H9 (cell line): ENCODE measurements around the gene STX8. TPM values are rescaled to one million over a fixed set of nuclear protein-coding genes. Genes with fewer than 3 reads are reported as not detected.

ENCODE experiments used
- DNase-seq: peaks from one replicate; pipeline ENCODE4 v3.0.0-alpha.2; 2017
- H2AFZ ChIP-seq: one replicate; pipeline ENCODE4 v1.6.1; 2013; ENCODE audit warnings: mild to moderate bottlenecking, low read length, control low read depth, moderate library complexity
- H2AK5ac ChIP-seq: 2 replicates; pipeline ENCODE4 v1.6.1; 2013; ENCODE audit warnings: low read length, control low read depth, mixed read lengths; ENCODE audit not compliant: insufficient read length
- H2BK120ac ChIP-seq: one replicate; pipeline ENCODE4 v1.6.1; 2013; ENCODE audit warnings: low read depth, mild to moderate bottlenecking, low read length, control low read depth, inconsistent platforms; ENCODE audit not compliant: poor library complexity, severe bottlenecking
- H2BK12ac ChIP-seq: 2 replicates; pipeline ENCODE4 v1.6.1; 2013; ENCODE audit warnings: low read length, control low read depth, mixed read lengths, low read depth; ENCODE audit not compliant: insufficient read length
- H2BK15ac ChIP-seq: 2 replicates; pipeline ENCODE4 v1.6.1; 2013; ENCODE audit warnings: low read depth, low read length, control low read depth
- H2BK20ac ChIP-seq: one replicate; pipeline ENCODE4 v1.6.1; 2013; ENCODE audit warnings: low read depth, mild to moderate bottlenecking, low read length, control low read depth, inconsistent platforms; ENCODE audit not compliant: poor library complexity, severe bottlenecking
- H2BK5ac ChIP-seq: 2 replicates; pipeline ENCODE4 v1.6.1; 2013; ENCODE audit warnings: low read length, control low read depth, mixed read lengths; ENCODE audit not compliant: insufficient read length
- H3K14ac ChIP-seq: 2 replicates; pipeline ENCODE4 v1.6.1; 2013; ENCODE audit warnings: low read length, control low read depth; ENCODE audit not compliant: insufficient read depth
- H3K18ac ChIP-seq: 2 replicates; pipeline ENCODE4 v1.6.1; 2013; ENCODE audit warnings: low read depth, mild to moderate bottlenecking, mixed read lengths, low read length, control low read depth; ENCODE audit not compliant: insufficient read length
- H3K23ac ChIP-seq: 2 replicates; pipeline ENCODE4 v1.6.1; 2013; ENCODE audit warnings: low read length, control low read depth, mixed read lengths, low read depth; ENCODE audit not compliant: insufficient read length
- H3K23me2 ChIP-seq: 2 replicates; pipeline ENCODE4 v1.6.1; 2013; ENCODE audit warnings: low read depth, mild to moderate bottlenecking, mixed read lengths, low read length, control low read depth; ENCODE audit not compliant: insufficient read length, poor library complexity, severe bottlenecking
- H3K27ac ChIP-seq: 2 replicates; pipeline ENCODE4 v1.5.1; 2013; ENCODE audit warnings: low read length, control low read depth, mixed read lengths, low read depth; ENCODE audit not compliant: insufficient read length
- H3K27me3 ChIP-seq: 2 replicates; pipeline ENCODE4 v1.6.1; 2013; ENCODE audit warnings: low read length, control low read depth, inconsistent platforms; ENCODE audit not compliant: insufficient read depth
- H3K4ac ChIP-seq: 2 replicates; pipeline ENCODE4 v1.6.1; 2013; ENCODE audit warnings: low read depth, mild to moderate bottlenecking, control low read depth, inconsistent platforms, low read length, moderate library complexity
- H3K4me1 ChIP-seq: 2 replicates; pipeline ENCODE4 v1.6.1; 2013; ENCODE audit warnings: low read length, control low read depth, inconsistent platforms; ENCODE audit not compliant: insufficient read depth
- H3K4me2 ChIP-seq: 2 replicates; pipeline ENCODE4 v1.6.1; 2013; ENCODE audit warnings: low read length, control low read depth, mixed read lengths; ENCODE audit not compliant: insufficient read length, insufficient read depth
- H3K56ac ChIP-seq: 2 replicates; pipeline ENCODE4 v1.6.1; 2013; ENCODE audit warnings: low read depth, mild to moderate bottlenecking, mixed read lengths, low read length, control low read depth; ENCODE audit not compliant: insufficient read length
- H3K79me1 ChIP-seq: 2 replicates; pipeline ENCODE4 v1.6.1; 2013; ENCODE audit warnings: low read depth, mild to moderate bottlenecking, moderate library complexity, low read length, control low read depth, inconsistent platforms; ENCODE audit not compliant: insufficient read depth, poor library complexity, severe bottlenecking
- H3K79me2 ChIP-seq: 2 replicates; pipeline ENCODE4 v1.6.1; 2013; ENCODE audit warnings: low read length, control low read depth, inconsistent platforms; ENCODE audit not compliant: insufficient read depth
- H3K9ac ChIP-seq: 2 replicates; pipeline ENCODE4 v1.6.1; 2013; ENCODE audit warnings: low read length, control low read depth, mixed read lengths; ENCODE audit not compliant: insufficient read length; ENCODE audit errors: extremely low read depth
- H3K9me3 ChIP-seq: one replicate; pipeline ENCODE4 v1.6.1; 2013; ENCODE audit warnings: low read depth, low read length, inconsistent platforms; ENCODE audit not compliant: control insufficient read depth
- H3T11ph ChIP-seq: one replicate; pipeline ENCODE4 v1.6.1; 2013; ENCODE audit warnings: mild to moderate bottlenecking, low read length, control low read depth, inconsistent platforms
- H4K20me1 ChIP-seq: one replicate; pipeline ENCODE4 v1.6.1; 2013; ENCODE audit not compliant: control insufficient read depth, insufficient read length, insufficient read depth
- H4K5ac ChIP-seq: 2 replicates; pipeline ENCODE4 v1.6.1; 2013; ENCODE audit warnings: low read depth, mild to moderate bottlenecking, mixed read lengths, low read length, control low read depth; ENCODE audit not compliant: insufficient read length
- H4K8ac ChIP-seq: replicated peaks from 2 replicates; pipeline ENCODE4 v1.6.1; 2013; ENCODE audit warnings: low read length, control low read depth, mixed read lengths, low read depth; ENCODE audit not compliant: insufficient read length
- H4K91ac ChIP-seq: 2 replicates; pipeline ENCODE4 v1.6.1; 2013; ENCODE audit warnings: low read depth, mild to moderate bottlenecking, moderate library complexity, mixed read lengths, low read length, control low read depth; ENCODE audit not compliant: insufficient read length
- H3K27ac Mint-ChIP-seq, 3 experiments: 2 replicates in 2 of 3; 3 replicates in 1 of 3; pipeline ENCODE4 v1.8.0; 2020 to 2021; ENCODE audit warnings: mixed read lengths in 3 of 3, mild to moderate bottlenecking in 1 of 3, moderate library complexity in 1 of 3
- H3K27me3 Mint-ChIP-seq: 2 replicates; pipeline ENCODE4 v1.8.0; 2021; ENCODE audit warnings: low read depth, mild to moderate bottlenecking, moderate library complexity, mixed read lengths
- H3K36me3 Mint-ChIP-seq, 3 experiments: 2 replicates in 2 of 3; 3 replicates in 1 of 3; pipeline ENCODE4 v1.8.0; 2020 to 2021; ENCODE audit warnings: low read depth in 3 of 3, mixed read lengths in 3 of 3; ENCODE audit not compliant: insufficient read depth in 1 of 3
- H3K4me1 Mint-ChIP-seq, 2 experiments: 2 replicates each; pipeline ENCODE4 v1.8.0; 2020; ENCODE audit warnings: mixed read lengths in 2 of 2
- H3K4me3 Mint-ChIP-seq, 2 experiments: 2 replicates in 1 of 2; 3 replicates in 1 of 2; pipeline ENCODE4 v1.8.0; 2020 to 2021; ENCODE audit warnings: mild to moderate bottlenecking in 2 of 2, mixed read lengths in 2 of 2, moderate library complexity in 1 of 2
- H3K9me3 Mint-ChIP-seq, 2 experiments: 2 replicates in 1 of 2; 3 replicates in 1 of 2; pipeline ENCODE4 v1.8.0; 2020; ENCODE audit warnings: mild to moderate bottlenecking in 2 of 2, mixed read lengths in 2 of 2, moderate library complexity in 1 of 2
- CTCF ChIP-seq: fragments of 200-600 bp; sonication (generic); conservative IDR thresholded peaks from 3 replicates; pipeline ENCODE4 v1.8.0; 2021; ENCODE audit warnings: antibody characterized with exemption, mild to moderate bottlenecking
- WGBS: extraction: QIAGEN DNeasy Blood & Tissue Kit; methylation state at CpG from one replicate; pipeline ENCODE4 v1.1.7; 2013; ENCODE audit warnings: missing lambda C conversion rate, low lambda C conversion rate, mixed read lengths; ENCODE audit not compliant: insufficient read length; ENCODE audit errors: extremely low coverage; 5-methylcytosine and 5-hydroxymethylcytosine counted together
- total RNA-seq: library from RNA; stranded (reverse); gene quantifications from 2 replicates; pipeline ENCODE4 v1.2.1, GENCODE V29; 2021

Gene STX8
- total RNA-seq, 1 experiment from 2014 or later = 55.1 TPM

GRCh38 chr17:9549215-9549614 is 26.4 kb downstream of the STX8 start:
- Histone ChIP-seq H3K27ac (no peak overlapping the region), H3K4me1 (no peaks in the 10 kb centered on the region), H2BK20ac (no peak overlapping the region), H3K18ac (no peak overlapping the region), H3K14ac (no peak overlapping the region), H3K27me3 (no peaks in the 10 kb centered on the region), H2BK15ac (no peak overlapping the region), H3K79me1 (no peaks in the 10 kb centered on the region), H3K23me2 (no peaks in the 10 kb centered on the region), H3T11ph (no peak overlapping the region), H3K9ac (no peak overlapping the region), H3K79me2 (no peaks in the 10 kb centered on the region), H2BK12ac (no peak overlapping the region), H3K4me2 (no peak overlapping the region), H4K91ac (no peak overlapping the region), H2AFZ (no peak overlapping the region), H3K56ac (no peak overlapping the region), H4K20me1 (no peaks in the 10 kb centered on the region), H2AK5ac (no peak overlapping the region), H3K23ac (no peak overlapping the region), H4K8ac (no peak overlapping the region), H4K5ac (no peak overlapping the region), H3K4ac (no peak overlapping the region), H3K9me3 (no peaks in the 10 kb centered on the region), H2BK5ac (no peak overlapping the region), H2BK120ac (no peak overlapping the region)
- no peaks in the 10 kb centered on the region for H3K4me1 Mint-ChIP-seq
- WGBS = no CpG with 5 or more reads among the region's 2 CpGs
- no peak overlapping the region for H3K27ac Mint-ChIP-seq
- H3K9me3 Mint-ChIP-seq = no peaks in the 10 kb centered on the region
- TF ChIP-seq CTCF = no peak
- no peaks in the 10 kb centered on the region for H3K36me3 Mint-ChIP-seq
- no peak for DNase-seq
- H3K27me3 Mint-ChIP-seq = no peaks in the 10 kb centered on the region
- H3K4me3 Mint-ChIP-seq = no peak overlapping the region
